Epithelial cell of esophagus (primary cell): ENCODE measurements around the gene TCOF1.
"Not testable (repeated sequence)": the region's sequence is repeated elsewhere in the genome, so short reads cannot be mapped to it uniquely, and the experiment has no call there.

Experiments used
- DNase-seq: peaks from one replicate; pipeline ENCODE4 v3.0.0; 2010; ENCODE audit warnings: low read depth
- H3K4me3 ChIP-seq: 2 replicates; pipeline ENCODE4 v1.5.1; 2011; ENCODE audit warnings: mild to moderate bottlenecking, low read length, control low read depth
- TF ChIP-seq, protein P1 (sequence below): IDR thresholded peaks from 2 replicates; pipeline ENCODE4 v1.5.1; 2011; ENCODE audit warnings: low read depth, mild to moderate bottlenecking, low read length, control low read depth, inconsistent platforms; ENCODE audit not compliant: insufficient read depth; ENCODE audit errors: missing control alignments

The TCOF1 gene

GRCh38 chr5:150422075-150422474, 64.6 kb downstream of the TCOF1 start:
- DNase-seq, result no peak
- TF ChIP-seq, protein P1, sequence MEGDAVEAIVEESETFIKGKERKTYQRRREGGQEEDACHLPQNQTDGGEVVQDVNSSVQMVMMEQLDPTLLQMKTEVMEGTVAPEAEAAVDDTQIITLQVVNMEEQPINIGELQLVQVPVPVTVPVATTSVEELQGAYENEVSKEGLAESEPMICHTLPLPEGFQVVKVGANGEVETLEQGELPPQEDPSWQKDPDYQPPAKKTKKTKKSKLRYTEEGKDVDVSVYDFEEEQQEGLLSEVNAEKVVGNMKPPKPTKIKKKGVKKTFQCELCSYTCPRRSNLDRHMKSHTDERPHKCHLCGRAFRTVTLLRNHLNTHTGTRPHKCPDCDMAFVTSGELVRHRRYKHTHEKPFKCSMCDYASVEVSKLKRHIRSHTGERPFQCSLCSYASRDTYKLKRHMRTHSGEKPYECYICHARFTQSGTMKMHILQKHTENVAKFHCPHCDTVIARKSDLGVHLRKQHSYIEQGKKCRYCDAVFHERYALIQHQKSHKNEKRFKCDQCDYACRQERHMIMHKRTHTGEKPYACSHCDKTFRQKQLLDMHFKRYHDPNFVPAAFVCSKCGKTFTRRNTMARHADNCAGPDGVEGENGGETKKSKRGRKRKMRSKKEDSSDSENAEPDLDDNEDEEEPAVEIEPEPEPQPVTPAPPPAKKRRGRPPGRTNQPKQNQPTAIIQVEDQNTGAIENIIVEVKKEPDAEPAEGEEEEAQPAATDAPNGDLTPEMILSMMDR, result no peak
- H3K4me3 ChIP-seq, result no peak overlapping the region

DNA sequence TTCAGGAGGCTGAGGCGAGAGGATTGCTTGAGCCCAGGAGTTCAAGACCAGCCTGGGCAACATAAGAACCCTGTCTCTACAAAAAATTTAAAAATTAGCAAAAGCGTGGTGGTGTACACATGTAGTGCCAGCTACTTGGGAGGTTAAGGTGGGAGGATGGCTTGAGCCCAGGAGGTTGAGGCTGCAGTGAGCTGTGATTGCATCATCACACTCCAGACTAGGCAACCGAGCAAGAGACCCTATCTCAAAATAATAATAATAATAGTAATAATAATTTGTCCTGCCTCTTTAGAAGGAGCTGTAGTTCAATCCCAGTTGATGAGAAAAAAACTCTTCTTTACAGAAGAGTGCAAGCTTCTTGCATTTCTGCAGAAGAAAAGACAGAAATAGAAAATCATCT, 65.3 kb downstream of the TCOF1 start:
- TF ChIP-seq, protein P1, result no peak
- H3K4me3 ChIP-seq, result no peak overlapping the region

DNA sequence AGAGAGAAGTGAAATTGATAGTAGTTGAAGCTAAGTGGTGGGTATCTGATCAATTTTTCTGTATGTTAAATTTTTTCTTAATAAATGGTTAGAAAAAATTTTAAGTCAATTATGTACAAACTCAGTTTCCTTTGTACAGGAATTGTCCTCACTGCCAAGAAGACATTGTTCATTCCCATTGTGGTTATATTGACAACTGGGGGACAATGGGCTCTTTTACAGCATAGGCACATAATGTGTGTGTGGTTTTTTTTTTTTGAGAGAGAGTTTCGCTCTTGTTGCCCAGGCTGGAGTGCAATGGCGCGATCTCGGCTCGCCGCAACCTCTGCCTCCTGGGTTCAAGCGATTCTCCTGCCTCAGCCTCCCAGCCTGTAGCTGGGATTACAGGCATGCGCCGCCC, 68.7 kb downstream of the TCOF1 start:
- DNase-seq, H3K4me3 ChIP-seq: not testable (repeated sequence)

More for the DNA sequence above, 65.3 kb downstream of the TCOF1 start:
- no peak for DNase-seq

GRCh38 chr5:150428106-150428876, 70.8 kb downstream of the TCOF1 start:
- no peak for DNase-seq
- H3K4me3 ChIP-seq, result no peak overlapping the region
- TF ChIP-seq, protein P1, result no peak

DNA sequence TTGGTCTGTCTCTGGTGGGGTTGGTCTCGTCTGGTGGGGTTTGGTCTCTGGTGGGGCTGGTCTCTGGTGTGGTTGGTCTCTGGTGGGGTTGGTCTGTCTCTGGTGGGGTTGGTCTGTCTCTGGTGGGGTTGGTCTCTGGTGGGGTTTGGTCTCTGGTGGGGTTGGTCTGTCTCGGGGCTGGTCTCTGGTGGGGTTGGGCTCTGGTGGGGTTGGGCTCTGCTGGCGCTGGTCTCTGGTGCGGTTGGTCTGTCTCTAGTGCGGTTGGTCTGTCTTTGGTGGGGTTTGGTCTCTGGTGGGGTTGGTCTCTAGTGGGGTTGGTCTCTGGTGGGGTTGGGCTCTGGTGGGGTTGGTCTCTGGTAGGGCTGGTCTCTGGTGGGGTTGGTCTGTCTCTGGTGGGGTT, 71.5 kb downstream of the TCOF1 start:
- DNase-seq, result no peak
- TF ChIP-seq, protein P1, result no peak

GRCh38 chr5:150429410-150429873, 71.9 kb downstream of the TCOF1 start:
- TF ChIP-seq, protein P1, result no peak
- H3K4me3 ChIP-seq, result no peak overlapping the region
- no peak for DNase-seq

More for the DNA sequence above, 71.5 kb downstream of the TCOF1 start:
- no peak overlapping the region for H3K4me3 ChIP-seq

DNA sequence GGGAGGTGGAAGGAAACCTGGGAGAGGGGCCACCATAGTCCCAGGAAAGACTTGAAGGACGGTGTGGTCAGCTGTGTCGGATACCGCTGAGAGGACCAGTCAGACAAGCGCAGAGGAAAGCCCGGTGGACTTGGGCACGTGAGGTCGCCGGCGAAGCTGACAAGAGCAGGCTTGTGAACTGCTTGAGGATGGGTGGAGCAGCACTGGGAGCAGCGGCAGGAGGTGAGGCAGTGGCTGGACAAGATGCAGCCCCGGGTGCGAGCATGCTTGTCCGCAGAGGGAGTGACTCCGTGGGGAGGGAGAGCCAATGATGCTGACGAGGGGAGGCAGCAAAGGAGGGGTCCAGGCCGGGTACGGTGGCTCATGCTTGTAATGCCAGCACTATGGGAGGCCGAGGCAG, 73.6 kb downstream of the TCOF1 start:
- DNase-seq, result no peak
- TF ChIP-seq, protein P1, result no peak
- no peak overlapping the region for H3K4me3 ChIP-seq
